Activated CD4-positive, alpha-beta T cell treated with anti-CD3 and anti-CD28 coated beads, Interleukin-2, amount 10 ng/mL, durations not matched to agents 7 days and 5 days (primary cell): ENCODE measurements around the gene SPPL3. TPM values are rescaled to one million over a fixed set of nuclear protein-coding genes. Genes with fewer than 3 reads are reported as not detected.
"Not testable (repeated sequence)": the region's sequence is repeated elsewhere in the genome, so short reads cannot be mapped to it uniquely, and the experiment has no call there.

Experiments
- CTCF ChIA-PET: fragments of 350-600 bp; sonication (Branson Sonifier 250); formaldehyde crosslinking; loops from one replicate; lab custom pipeline; 2021; ENCODE audit warnings: antibody characterized with exemption; lab: Charles Lee
- POLR2A ChIA-PET: fragments of 350-600 bp; sonication (Branson Sonifier 250); formaldehyde crosslinking; loops from one replicate; lab custom pipeline; 2021; ENCODE audit warnings: antibody characterized with exemption; lab: Charles Lee
- DNase-seq: peaks from one replicate; pipeline ENCODE4 v3.0.0-alpha.2; 2020
- H3K27ac Mint-ChIP-seq: one replicate; pipeline ENCODE4 v1.8.0; 2021; ENCODE audit warnings: mild to moderate bottlenecking, moderate library complexity, mixed read lengths
- H3K27me3 Mint-ChIP-seq: one replicate; pipeline ENCODE4 v1.8.0; 2021; ENCODE audit warnings: mixed read lengths
- H3K36me3 Mint-ChIP-seq: one replicate; pipeline ENCODE4 v1.8.0; 2021; ENCODE audit warnings: low read depth, mixed read lengths
- H3K4me1 Mint-ChIP-seq: one replicate; pipeline ENCODE4 v1.8.0; 2021; ENCODE audit warnings: mixed read lengths
- H3K4me3 Mint-ChIP-seq: one replicate; pipeline ENCODE4 v1.8.0; 2021; ENCODE audit warnings: mild to moderate bottlenecking, moderate library complexity, mixed read lengths
- H3K9me3 Mint-ChIP-seq: one replicate; pipeline ENCODE4 v1.8.0; 2021; ENCODE audit warnings: mixed read lengths
- total RNA-seq, 2 experiments: library from RNA; stranded (reverse); gene quantifications; one replicate each; pipeline ENCODE4 v1.2.3, GENCODE V29; 2021

SPPL3 gene
- total RNA-seq, 2 experiments from 2014 or later: 31.9 to 43.0 TPM

DNA sequence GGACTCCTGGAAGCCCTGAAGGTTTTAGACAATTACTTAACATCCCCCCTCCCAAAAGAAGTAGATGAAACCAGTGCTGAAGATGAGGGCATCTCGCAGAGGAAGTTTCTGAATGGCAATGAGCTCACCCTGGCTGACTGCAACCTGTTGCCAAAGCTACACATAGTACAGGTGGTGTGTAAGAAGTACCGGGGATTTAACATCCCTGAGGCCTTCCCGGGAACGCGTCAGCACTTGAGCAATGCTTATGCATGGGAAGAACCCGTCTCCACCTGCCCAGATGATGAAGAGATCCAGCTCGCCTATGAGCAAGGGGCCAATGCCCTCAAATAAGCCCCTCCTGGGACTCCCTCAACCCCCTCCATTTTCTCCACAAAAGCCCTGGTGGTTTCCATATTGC, 10.6 kb upstream of the SPPL3 start:
- Mint-ChIP-seq H3K36me3 (peaks cover 9% of the 10 kb centered on the region), H3K4me1 (no peaks in the 10 kb centered on the region), H3K27me3 (peaks cover 2% of the 10 kb centered on the region), H3K4me3 (no peak overlapping the region), H3K27ac (no peak overlapping the region), H3K9me3 (peaks cover 9% of the 10 kb centered on the region)
- DNase-seq: no peak
- CTCF ChIA-PET: interaction anchor here (1.5 kb wide), 1 partner anchor 12 kb away, joined by 6 read pairs; no protein-coding TSS in a partner anchor
- POLR2A ChIA-PET: no interaction called here

DNA sequence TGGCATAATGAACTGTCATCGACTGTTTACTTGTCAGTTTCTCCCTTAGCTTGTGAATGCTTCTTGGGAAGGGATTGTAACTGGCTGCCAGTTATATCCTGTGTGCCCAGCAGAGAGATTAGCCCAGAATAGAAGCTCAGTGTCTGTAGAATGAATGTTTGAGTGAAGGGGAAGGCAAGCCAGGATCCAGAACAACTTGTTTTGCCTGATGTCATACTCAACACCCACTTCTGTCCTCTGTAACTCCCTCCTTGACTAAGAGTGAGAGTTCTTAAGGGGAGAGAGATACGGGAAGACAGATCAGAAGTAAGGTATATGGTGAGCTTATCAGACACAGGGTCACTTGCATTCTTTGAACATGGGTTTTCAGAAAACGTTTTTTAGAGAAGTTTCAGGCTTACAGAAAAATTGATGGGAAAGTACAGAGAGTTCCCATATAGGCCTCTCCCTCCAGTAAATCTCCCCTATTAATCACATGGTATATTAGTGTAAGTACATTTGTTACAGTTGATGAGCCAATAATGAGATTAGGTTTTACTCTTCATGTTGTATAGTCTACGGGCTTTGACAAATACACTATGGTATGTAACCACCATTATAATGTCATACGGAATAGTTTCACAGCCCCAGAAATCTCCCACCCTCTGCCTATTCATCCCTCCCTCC, 5.6 kb upstream of the SPPL3 start:
- Mint-ChIP-seq H3K36me3 (no peaks in the 10 kb centered on the region), H3K27ac (no peak overlapping the region), H3K4me1 (peaks cover 6% of the 10 kb centered on the region), H3K9me3 (no peaks in the 10 kb centered on the region), H3K4me3 (no peak overlapping the region), H3K27me3 (no peaks in the 10 kb centered on the region)
- ChIA-PET CTCF (interaction anchor here (1.6 kb wide), 1 partner anchor 18 kb away, joined by 5 read pairs; no protein-coding TSS in a partner anchor), POLR2A (no interaction called here)
- DNase-seq: no peak

DNA sequence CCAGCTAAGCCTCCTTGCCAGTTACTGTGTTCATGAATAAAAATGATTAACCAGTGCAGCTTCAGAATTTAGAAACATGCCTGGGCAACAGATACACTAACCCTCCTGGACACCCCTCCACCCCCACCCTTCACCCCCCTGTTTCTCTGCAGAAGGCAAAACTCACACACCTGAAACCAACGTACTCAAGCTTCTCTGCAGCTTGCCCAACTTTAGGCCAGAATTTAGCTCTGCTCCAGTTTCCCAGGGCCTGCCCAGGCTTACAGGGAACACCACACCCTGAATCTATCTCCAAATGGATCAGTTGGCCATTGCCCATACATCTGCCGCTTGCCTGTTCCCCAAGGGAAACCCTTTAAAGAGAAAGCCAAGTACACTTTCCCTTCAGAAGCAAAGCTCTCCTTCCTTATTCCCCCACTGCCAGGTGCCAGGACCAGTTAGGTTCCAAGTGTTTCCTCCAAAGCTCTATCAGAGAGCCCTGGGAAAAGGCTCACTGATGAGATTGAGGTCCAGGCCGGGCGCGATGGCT, 1.8 kb upstream of the SPPL3 start:
- CTCF ChIA-PET: interaction anchor here (0.6 kb wide), 1 partner anchor 15 kb away, joined by 5 read pairs; no protein-coding TSS in a partner anchor
- Mint-ChIP-seq H3K9me3 (no peaks in the 10 kb centered on the region), H3K4me3 (no peak overlapping the region), H3K36me3 (peaks cover 6% of the 10 kb centered on the region), H3K27ac (no peak overlapping the region), H3K27me3 (no peaks in the 10 kb centered on the region), H3K4me1 (peaks cover 31% of the 10 kb centered on the region)
- POLR2A ChIA-PET: no interaction called here
- no peak for DNase-seq

DNA sequence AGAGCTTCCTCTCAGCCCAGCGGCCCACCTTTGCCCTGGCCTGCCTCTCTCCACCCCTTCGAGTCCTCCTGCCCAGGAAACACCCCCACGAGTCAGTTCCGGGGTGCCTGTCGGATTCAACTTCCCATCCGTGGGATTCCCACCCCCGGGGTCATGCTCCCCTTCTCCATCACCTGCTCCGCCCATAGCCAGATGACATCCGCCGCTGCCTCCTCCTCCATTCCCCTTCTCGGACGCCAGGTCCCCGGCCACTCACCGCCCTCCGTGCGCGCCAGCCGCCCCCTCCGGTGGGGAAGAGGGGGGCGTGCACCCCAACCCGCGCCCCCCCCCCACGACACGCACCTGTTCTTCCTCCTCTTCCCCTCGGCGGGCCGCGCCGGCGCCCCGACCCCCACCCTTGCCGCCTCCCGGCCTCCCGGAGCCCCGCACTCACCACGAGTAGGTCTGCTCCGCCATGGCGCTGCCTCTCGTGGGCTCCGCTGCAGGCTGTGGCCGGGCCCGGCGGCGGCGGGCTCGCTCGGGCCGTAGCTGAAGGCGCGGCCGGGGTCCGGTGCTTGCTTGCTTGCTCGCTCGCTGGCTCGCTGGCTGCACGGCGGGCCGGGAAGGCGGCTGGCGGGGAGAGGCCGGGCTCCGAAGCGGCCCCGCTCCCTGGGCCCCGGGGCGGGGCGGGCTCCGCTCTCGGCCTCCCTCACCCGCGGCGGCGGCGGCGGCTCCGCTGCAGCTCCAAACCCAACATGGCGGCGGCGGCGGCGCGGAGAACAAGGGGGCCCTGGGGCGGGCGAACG, 554 bp downstream of the SPPL3 start:
- no peaks in the 10 kb centered on the region for H3K27me3 Mint-ChIP-seq
- H3K4me1 Mint-ChIP-seq: peaks cover 39% of the 10 kb centered on the region
- CTCF ChIA-PET: interaction anchor here (0.6 to 1.7 kb wide), 6 partner anchors 11 to 132 kb away, joined by 3 to 6 read pairs (median 4); no protein-coding TSS in a partner anchor
- POLR2A ChIA-PET: interaction anchor here (0.6 kb wide), 2 partner anchors 16 to 21 kb away, joined by 3 to 4 read pairs; no protein-coding TSS in a partner anchor
- peaks cover 17% of the 10 kb centered on the region for H3K36me3 Mint-ChIP-seq
- H3K27ac Mint-ChIP-seq: peak overlapping the region; percentile 94
- no peaks in the 10 kb centered on the region for H3K9me3 Mint-ChIP-seq
- DNase-seq: peak; percentile 72
- peak overlapping the region; percentile 99 for H3K4me3 Mint-ChIP-seq

DNA sequence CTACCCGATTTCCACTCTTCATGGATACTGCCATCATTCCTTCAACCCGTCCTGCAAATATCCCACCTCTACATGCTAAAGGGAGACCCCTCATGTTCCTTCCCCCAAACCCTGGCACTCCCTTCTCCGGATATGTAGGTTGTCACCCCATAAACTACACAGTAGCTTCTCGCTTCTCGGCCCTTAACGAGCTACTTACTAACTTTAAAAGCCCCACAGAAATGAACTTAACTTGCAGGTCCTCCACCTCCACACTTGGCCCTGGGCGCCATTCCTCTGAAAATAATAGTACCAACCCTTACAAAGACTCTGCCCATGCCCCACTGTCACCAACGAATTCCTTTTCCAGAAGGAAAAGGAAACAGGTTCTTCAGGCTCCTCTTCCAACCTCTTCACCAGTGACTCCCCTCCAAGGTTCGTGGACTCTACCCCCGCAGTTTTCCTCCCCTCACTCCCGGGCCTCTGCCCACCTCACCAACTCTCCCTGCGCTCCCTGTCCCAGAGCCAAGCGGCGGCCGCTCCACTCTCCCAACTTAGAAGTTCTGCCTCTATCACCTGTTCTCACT, 1.2 kb downstream of the SPPL3 start:
- no peaks in the 10 kb centered on the region for H3K27me3 Mint-ChIP-seq
- H3K9me3 Mint-ChIP-seq: no peaks in the 10 kb centered on the region
- DNase-seq: no peak
- H3K36me3 Mint-ChIP-seq: peaks cover 19% of the 10 kb centered on the region
- H3K4me3 Mint-ChIP-seq: peak overlapping the region; percentile 99
- peak overlapping the region; percentile 94 for H3K27ac Mint-ChIP-seq
- peaks cover 42% of the 10 kb centered on the region for H3K4me1 Mint-ChIP-seq
- ChIA-PET POLR2A (interaction anchor here (0.6 kb wide), 1 partner anchor 22 kb away, joined by 4 read pairs; no protein-coding TSS in a partner anchor), CTCF (interaction anchor here (0.6 to 1.7 kb wide), 5 partner anchors 12 to 132 kb away, joined by 3 to 6 read pairs (median 3); no protein-coding TSS in a partner anchor)

DNA sequence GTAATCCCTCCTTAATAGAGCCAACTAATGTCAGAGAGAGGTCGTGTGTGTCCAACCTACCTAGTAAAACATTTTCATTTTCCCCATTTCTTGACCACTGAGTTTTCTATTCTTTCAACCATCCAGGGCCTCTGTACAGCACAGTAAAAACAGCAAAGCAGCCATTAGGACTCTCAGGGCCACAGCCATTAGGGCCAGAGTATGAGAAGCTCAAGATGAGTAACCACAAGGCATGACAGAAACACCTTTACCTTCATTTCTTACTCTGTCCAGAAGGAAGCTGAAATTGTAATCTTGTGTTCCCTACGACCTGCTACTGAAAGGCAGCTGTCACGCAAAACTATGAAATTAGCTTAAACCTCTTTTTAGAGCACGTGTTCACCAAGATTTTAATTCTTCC, 2.3 kb downstream of the SPPL3 start:
- no peak overlapping the region for H3K27ac Mint-ChIP-seq
- H3K27me3 Mint-ChIP-seq: no peaks in the 10 kb centered on the region
- peaks cover 47% of the 10 kb centered on the region for H3K4me1 Mint-ChIP-seq
- ChIA-PET POLR2A (no interaction called here), CTCF (interaction anchor here (0.6 to 1.4 kb wide), 4 partner anchors 11 to 108 kb away, joined by 3 to 5 read pairs (median 4); no protein-coding TSS in a partner anchor)
- H3K36me3 Mint-ChIP-seq: peaks cover 21% of the 10 kb centered on the region
- peak overlapping the region; percentile 4 for H3K4me3 Mint-ChIP-seq
- H3K9me3 Mint-ChIP-seq: no peaks in the 10 kb centered on the region
- DNase-seq: no peak

DNA sequence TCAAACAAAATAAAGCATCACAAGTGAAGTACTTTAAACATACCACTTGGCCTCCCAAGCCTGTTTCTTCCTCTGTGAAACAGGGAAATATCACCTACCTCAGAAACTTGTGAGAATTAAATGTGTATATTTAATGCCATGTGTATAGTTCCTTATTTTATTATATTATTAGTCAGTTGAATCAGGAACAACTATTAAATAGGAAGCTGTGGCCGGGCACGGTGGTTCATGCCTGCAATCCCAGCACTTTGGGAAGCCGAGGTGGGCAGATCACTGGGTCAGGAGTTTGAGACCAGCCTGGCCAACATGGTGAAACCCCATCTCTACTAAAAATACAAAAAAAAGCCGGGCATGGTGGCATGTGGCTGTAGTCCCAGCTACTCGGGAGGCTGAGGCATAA, 3.1 kb downstream of the SPPL3 start:
- CTCF ChIA-PET: interaction anchor here (0.6 to 1.0 kb wide), 3 partner anchors 10 to 396 kb away, joined by 3 to 4 read pairs (median 3); no protein-coding TSS in a partner anchor
- H3K4me3 Mint-ChIP-seq, H3K27me3 Mint-ChIP-seq, POLR2A ChIA-PET, H3K9me3 Mint-ChIP-seq, DNase-seq, H3K27ac Mint-ChIP-seq: not testable (repeated sequence)
- Mint-ChIP-seq H3K36me3 (peaks cover 21% of the 10 kb centered on the region), H3K4me1 (peaks cover 52% of the 10 kb centered on the region)

DNA sequence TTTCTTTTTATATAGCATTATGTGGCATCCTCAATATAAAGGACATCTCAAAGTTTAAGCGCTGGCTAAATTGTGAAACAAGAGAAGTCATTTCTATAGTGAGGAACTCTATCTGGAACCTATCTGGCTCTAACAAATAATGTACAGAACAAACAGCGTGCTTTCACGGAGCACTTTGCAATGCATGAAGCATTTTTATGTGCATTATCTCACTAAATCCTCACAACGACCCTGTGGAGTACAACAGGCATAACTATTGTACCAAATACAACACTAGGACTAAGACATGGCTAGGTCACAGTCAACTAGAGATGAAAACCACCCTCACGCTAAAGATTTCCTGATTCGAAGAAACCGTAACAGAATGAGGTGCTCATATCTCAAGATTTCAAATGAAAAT, 8.6 kb downstream of the SPPL3 start:
- H3K9me3 Mint-ChIP-seq: no peaks in the 10 kb centered on the region
- no peak overlapping the region for H3K27ac Mint-ChIP-seq
- peaks cover 43% of the 10 kb centered on the region for H3K4me1 Mint-ChIP-seq
- POLR2A ChIA-PET: no interaction called here
- no peak overlapping the region for H3K4me3 Mint-ChIP-seq
- peaks cover 31% of the 10 kb centered on the region for H3K36me3 Mint-ChIP-seq
- no peak for DNase-seq
- CTCF ChIA-PET: no interaction called here
- H3K27me3 Mint-ChIP-seq: no peaks in the 10 kb centered on the region

DNA sequence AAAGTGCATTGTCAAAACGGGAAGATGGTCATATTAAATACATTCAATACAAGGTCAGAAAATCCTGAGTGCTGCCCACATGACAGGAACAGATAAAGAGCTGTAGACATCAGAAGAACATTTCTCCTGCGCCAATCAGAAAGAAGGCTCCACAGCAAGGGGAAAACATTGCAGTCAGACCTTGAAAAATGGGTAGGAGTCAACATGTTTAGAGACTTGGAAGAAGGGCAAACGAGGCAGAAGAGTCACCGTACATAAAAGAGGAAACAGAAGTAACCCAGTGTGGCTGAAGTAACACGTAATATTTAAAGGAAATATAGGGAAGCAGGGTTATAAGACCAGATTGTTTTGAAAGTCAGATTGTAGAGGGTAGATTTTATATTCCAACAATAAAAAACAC, 11.9 kb downstream of the SPPL3 start:
- Mint-ChIP-seq H3K4me1 (peaks cover 41% of the 10 kb centered on the region), H3K36me3 (peaks cover 17% of the 10 kb centered on the region), H3K9me3 (no peaks in the 10 kb centered on the region), H3K27me3 (no peaks in the 10 kb centered on the region), H3K27ac (no peak overlapping the region), H3K4me3 (no peak overlapping the region)
- ChIA-PET CTCF (no interaction called here), POLR2A (no interaction called here)
- DNase-seq: no peak

DNA sequence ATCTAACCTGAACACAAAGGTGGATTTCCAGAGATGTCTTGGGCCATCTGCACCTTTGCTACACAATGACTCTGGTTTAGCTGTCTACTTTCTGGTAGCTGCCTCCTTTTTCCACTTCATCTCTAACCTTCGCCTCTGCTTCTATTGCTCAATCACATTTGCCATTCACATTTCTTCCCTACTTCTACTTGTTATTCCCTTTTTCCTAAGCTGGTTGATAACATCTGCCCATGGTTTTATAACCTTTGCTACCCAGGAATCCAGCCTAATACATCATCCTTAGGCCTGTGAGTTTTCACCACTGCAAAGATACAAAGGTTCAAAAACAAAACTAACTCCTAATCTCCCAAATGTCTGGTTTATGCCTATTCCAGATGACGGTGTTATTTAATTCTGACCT, 13.2 kb downstream of the SPPL3 start:
- Mint-ChIP-seq H3K27ac (no peak overlapping the region), H3K4me1 (peaks cover 40% of the 10 kb centered on the region), H3K4me3 (no peak overlapping the region), H3K27me3 (no peaks in the 10 kb centered on the region), H3K9me3 (no peaks in the 10 kb centered on the region), H3K36me3 (peaks cover 18% of the 10 kb centered on the region)
- CTCF ChIA-PET: interaction anchor here (0.6 to 1.5 kb wide), 7 partner anchors 11 to 452 kb away, joined by 3 to 5 read pairs (median 3); partner anchors contain the start of gene SPPL3
- no peak for DNase-seq
- POLR2A ChIA-PET: no interaction called here

DNA sequence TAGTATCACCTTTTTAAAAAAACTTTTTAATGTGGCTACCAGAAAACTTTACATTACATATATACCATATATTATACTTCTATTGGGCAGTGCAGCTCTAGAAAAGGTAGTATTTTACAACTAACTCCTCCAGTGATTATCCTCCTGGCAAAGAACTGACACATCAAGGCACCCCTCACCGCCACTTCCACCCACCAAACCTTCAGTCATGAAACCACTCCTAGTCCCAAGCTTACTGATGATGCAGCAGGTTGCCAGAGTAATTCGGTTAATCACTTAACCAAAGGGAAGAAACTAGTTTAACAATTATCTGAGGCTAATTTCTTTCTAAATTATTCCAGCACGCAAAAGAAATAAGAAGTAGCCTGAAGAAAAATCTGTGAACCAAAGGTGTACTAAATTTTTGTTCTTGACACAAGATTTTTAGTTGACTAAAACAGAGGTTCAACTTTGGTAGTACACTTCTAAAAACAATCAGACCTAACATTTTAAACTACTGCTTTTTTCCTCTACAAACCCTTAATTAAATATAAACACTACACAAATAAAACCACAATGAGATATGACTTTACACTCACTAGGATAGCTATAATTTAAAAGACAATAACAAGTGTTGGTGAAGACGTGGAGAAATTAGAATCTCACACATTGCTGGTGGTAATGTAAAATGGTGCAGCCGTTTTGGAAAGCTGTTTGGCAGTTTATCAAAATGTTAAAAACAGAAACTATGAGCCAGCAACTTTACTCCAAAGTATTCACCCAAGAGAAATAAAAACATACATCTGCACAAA, 16.7 kb downstream of the SPPL3 start:
- peak; percentile 19 for DNase-seq
- POLR2A ChIA-PET: interaction anchor here (1.1 kb wide), 1 partner anchor 16 kb away, joined by 3 read pairs; no protein-coding TSS in a partner anchor
- Mint-ChIP-seq H3K9me3 (no peaks in the 10 kb centered on the region), H3K27ac (peak overlapping the region; percentile 55), H3K27me3 (no peaks in the 10 kb centered on the region), H3K4me1 (peaks cover 53% of the 10 kb centered on the region), H3K4me3 (no peak overlapping the region), H3K36me3 (peaks cover 9% of the 10 kb centered on the region)
- CTCF ChIA-PET: interaction anchor here (0.6 kb wide), 1 partner anchor 1271 kb away, joined by 3 read pairs; no protein-coding TSS in a partner anchor
